ENCODE results near the gene RNF34. TPM values are rescaled to one million over a fixed set of nuclear protein-coding genes. Genes with fewer than 3 reads are reported as not detected.

The RNF34 gene
- total RNA-seq, 4 donors from 2014 or later, result 39.8 to 44.7 (median 41.6) TPM

DNA sequence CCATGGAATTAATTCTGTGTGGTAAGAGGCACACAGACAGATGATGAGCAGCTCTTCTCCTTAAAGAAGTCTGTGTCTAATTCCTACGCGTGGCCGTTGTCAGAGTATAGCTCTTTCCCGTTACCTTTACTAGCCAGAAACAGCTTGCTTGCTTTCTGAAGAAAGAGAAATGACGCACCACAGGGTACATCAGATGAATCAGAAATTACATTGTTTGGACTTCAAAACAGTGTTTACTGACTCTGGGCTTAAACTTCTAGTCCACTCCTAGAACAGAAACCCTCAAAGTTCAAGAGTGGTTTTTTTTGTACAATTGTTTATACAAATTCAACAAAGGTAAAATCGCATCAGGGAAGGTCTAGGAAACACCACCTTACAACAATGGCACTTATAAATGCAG is 29.0 kb downstream of the RNF34 start:
- Histone ChIP-seq H3K4me1 (no peaks in the 10 kb centered on the region), H3K36me3 (peaks cover under 1 to 99% (median 7%) of the 10 kb centered on the region in 3 donors), H3K27me3 (no peaks in the 10 kb centered on the region), H3K4me3 (no peak overlapping the region), H3K27ac (no peak overlapping the region), H3K9me3 (no peaks in the 10 kb centered on the region)
- no peak for TF ChIP-seq POLR2A (IDR thresholded peaks at IDR 0.05)
- TF ChIP-seq EP300 (IDR thresholded peaks at IDR 0.05), result no peak
- TF ChIP-seq, protein P1, sequence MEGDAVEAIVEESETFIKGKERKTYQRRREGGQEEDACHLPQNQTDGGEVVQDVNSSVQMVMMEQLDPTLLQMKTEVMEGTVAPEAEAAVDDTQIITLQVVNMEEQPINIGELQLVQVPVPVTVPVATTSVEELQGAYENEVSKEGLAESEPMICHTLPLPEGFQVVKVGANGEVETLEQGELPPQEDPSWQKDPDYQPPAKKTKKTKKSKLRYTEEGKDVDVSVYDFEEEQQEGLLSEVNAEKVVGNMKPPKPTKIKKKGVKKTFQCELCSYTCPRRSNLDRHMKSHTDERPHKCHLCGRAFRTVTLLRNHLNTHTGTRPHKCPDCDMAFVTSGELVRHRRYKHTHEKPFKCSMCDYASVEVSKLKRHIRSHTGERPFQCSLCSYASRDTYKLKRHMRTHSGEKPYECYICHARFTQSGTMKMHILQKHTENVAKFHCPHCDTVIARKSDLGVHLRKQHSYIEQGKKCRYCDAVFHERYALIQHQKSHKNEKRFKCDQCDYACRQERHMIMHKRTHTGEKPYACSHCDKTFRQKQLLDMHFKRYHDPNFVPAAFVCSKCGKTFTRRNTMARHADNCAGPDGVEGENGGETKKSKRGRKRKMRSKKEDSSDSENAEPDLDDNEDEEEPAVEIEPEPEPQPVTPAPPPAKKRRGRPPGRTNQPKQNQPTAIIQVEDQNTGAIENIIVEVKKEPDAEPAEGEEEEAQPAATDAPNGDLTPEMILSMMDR (IDR thresholded peaks at IDR 0.05), result no peak
- DNase-seq (ENCODE audit: low spot score in 2 of 2), result no peak
- WGBS, 2 donors, result 94% methylated on average over 6 of the region's 6 CpGs

DNA sequence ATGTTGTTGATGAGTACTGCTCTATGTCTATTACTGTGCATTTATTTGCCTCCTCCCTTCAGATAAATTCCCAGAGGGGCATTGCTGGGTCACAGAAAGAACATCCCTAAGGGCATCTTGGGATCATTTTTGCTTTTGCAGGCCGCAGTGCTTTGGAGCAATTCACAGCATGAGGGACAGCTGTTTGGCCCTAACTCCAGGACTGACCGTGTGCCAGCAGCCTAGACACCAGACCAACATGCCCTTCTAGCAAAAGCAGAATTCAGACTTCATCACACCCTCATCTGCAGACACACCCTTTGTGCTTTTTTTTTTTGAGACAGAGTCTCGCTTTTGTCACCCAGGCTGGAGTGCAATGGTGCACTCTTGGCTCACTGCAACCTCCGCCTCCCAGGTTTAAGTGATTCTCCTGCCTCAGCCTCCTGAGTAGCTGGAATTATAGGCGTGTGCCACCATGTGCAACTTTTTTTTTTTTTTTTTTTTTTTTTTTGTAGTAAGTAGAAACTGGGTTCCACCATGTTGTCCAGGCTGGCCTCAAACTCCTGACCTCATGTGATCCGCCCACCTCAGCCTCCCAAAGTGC is 31.0 kb downstream of the RNF34 start:
- Histone ChIP-seq H3K36me3 (peaks cover 0 to 88% (median 0%) of the 10 kb centered on the region in 3 donors), H3K27ac (no peak overlapping the region)

DNA sequence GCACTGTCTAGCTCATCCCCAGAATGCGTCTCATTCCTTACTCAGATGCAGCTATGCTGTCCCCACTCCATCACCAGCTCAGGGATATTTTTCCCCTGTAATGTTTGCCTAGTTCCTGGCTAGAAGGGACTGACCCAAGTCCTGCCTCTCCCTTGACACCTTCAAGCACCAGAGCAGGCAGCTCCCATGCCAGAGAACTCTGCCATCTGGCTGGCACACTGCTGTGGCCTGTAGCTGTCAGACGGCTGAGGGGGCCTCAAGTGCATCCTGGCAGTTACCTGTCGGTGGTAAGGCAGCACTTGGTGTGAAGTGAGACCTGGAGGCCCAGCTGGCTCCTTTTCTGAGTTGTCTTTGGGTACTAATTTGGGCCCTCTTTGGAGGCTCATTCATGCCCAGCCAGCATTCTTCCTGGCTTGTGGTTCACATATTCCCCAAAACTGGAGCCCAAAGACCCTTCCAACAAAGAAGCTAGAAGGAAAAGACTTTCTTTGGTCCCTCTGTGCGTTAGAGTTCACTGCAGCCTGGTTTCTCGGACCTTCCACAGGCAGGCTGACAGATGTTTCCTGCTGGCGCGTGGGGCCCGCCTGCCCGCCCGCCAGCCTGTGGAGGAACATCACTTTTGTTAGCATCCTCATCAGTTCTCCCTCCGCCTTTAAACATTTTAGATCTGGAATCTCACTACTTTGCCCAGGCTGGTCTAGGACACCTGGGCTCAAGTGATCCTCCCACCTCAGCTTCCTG is 33.0 kb downstream of the RNF34 start:
- TF ChIP-seq POLR2A (IDR thresholded peaks at IDR 0.05) (no peak), EP300 (IDR thresholded peaks at IDR 0.05) (no peak)
- TF ChIP-seq, protein P1 (IDR thresholded peaks at IDR 0.05), result no peak
- DNase-seq (ENCODE audit: low spot score in 2 of 2), result no peak
- H3K27ac ChIP-seq, result no peak overlapping the region
- WGBS, 2 donors, result 81 to 93% methylated on average over 10 to 11 of the region's 11 CpGs
- H3K27me3 ChIP-seq, result no peaks in the 10 kb centered on the region
- H3K4me1 ChIP-seq, result no peaks in the 10 kb centered on the region
- H3K4me3 ChIP-seq, result no peak overlapping the region
- H3K36me3 ChIP-seq, result peaks cover 0 to 88% (median 5%) of the 10 kb centered on the region in 3 donors
- H3K9me3 ChIP-seq, result peaks cover 0 to 5% (median 0%) of the 10 kb centered on the region in 4 donors

More for the DNA sequence above, 31.0 kb downstream of the RNF34 start:
- no peak overlapping the region for H3K4me3 ChIP-seq
- H3K4me1 ChIP-seq, result no peaks in the 10 kb centered on the region
- H3K9me3 ChIP-seq, result no peaks in the 10 kb centered on the region
- H3K27me3 ChIP-seq, result no peaks in the 10 kb centered on the region
- TF ChIP-seq POLR2A (IDR thresholded peaks at IDR 0.05), result no peak
- TF ChIP-seq EP300 (IDR thresholded peaks at IDR 0.05), result no peak
- TF ChIP-seq, protein P1 (IDR thresholded peaks at IDR 0.05), result no peak
- WGBS, 2 donors, result 83 to 91% methylated on average over 6 of the region's 6 CpGs
- no peak for DNase-seq (ENCODE audit: low spot score in 2 of 2)

DNA sequence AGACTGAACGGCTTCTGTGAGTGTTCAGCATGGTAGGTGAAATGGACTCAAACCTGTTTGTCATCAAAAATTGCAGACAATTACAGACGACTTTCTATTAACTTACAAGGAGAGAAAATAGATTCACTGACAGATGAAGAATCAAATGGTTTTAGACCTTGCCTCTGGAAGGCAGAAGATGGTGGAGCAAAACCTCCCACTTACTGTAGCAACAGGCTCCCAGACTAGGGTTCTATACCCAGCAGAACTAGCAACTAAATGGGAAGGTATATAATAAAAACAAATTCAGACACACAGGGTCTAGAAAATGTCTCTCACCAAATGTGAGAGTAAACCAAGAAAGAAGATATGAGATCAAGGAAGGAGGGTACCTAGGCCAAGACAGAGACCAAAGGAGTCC is 36.8 kb downstream of the RNF34 start:
- WGBS, 2 donors, result 89 to 90% methylated on average over 2 of the region's 2 CpGs
- peaks cover 0 to 88% (median 5%) of the 10 kb centered on the region in 3 donors for H3K36me3 ChIP-seq
- DNase-seq (ENCODE audit: low spot score in 2 of 2), result no peak
- no peak overlapping the region for H3K4me3 ChIP-seq
- H3K27me3 ChIP-seq, result no peaks in the 10 kb centered on the region
- no peaks in the 10 kb centered on the region for H3K4me1 ChIP-seq
- TF ChIP-seq EP300 (IDR thresholded peaks at IDR 0.05) (no peak), POLR2A (IDR thresholded peaks at IDR 0.05) (no peak)
- TF ChIP-seq, protein P1 (IDR thresholded peaks at IDR 0.05), result no peak
- peaks cover 0 to 5% (median 0%) of the 10 kb centered on the region in 4 donors for H3K9me3 ChIP-seq
- H3K27ac ChIP-seq, result no peak overlapping the region

DNA sequence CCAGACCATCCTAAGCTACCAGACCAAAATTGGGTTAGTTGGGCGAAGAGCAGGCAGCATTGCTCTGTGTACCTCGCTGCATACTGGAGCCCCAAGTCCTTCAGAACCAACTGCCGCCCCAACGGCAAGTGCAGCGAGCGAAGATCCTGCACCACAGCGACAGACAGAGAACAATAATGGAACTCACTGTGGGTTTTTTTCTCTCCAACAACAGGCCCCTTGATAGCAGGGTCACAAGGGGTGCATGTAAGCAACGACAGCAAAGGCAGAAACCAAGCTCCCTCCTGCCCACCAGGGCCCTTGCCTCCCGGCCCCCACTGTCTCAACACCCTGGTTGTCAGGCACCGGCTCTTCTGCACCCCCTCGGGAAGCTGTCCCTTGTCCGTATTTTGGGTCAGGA is 39.0 kb downstream of the RNF34 start:
- DNase-seq (ENCODE audit: low spot score in 2 of 2), result no peak
- H3K27ac ChIP-seq, result peak overlapping the region in 1 of 4 donors; percentile 26
- 54 to 67% methylated on average over 12 of the region's 12 CpGs for WGBS, 2 donors
- H3K4me1 ChIP-seq, result peaks cover 0 to 13% (median 0%) of the 10 kb centered on the region in 4 donors
- H3K4me3 ChIP-seq, result no peak overlapping the region
- H3K9me3 ChIP-seq, result peaks cover 0 to 5% (median 0%) of the 10 kb centered on the region in 4 donors
- peaks cover 0 to 87% (median 12%) of the 10 kb centered on the region in 3 donors for H3K36me3 ChIP-seq
- TF ChIP-seq, protein P1 (IDR thresholded peaks at IDR 0.05), result no peak
- TF ChIP-seq EP300 (IDR thresholded peaks at IDR 0.05) (no peak), POLR2A (IDR thresholded peaks at IDR 0.05) (no peak)
- H3K27me3 ChIP-seq, result no peaks in the 10 kb centered on the region

Data from tibial nerve (tissue), 4 donors.